Measurements from ENCODE around the gene ENDOV. TPM values are rescaled to one million over a fixed set of nuclear protein-coding genes. Genes with fewer than 3 reads are reported as not detected.

ENDOV gene
- total RNA-seq, 1 experiment from 2014 or later, result 33.2 TPM

DNA sequence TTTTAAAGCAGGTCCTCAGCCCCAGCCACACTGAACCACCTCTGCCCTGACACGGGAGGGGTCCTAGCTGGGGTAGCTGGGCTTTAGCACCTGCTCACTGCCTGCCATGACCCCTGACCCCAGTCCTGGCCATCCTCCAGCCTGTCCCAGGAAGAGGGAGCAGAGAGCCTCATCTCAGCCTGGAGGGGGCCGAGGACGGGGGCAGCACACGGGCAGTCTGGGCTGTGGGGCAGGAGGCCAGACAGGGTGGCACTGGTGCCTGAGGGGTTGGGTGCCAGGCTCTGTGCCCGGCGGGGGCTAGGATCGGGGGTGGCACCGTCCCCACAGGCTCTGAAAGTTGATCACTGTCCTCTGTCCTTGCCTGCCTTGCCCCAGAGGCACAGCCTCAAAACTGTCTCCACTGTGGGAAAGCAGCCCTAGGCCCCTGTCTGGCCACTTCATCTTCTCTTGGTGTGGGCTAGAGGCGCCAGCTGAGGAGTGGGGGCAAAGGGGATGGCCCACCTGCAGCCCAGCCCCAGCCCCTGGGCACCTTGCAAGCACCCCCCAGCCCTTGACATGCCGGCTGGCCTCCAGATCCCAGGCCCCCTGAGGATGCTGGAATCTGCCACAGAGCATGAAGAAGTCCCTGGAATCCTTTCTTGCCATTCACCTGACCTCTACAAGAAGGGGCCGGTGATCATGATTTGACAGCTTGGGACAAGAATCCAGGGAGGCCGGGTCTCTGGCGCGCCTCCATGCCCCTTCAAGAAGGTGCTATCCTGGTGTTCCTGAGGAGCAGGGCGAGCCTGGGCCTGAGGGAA is 15.7 kb downstream of the ENDOV start:
- CTCF ChIA-PET, result no interaction called here
- no peak for TF ChIP-seq CTCF (IDR thresholded peaks at IDR 0.05; ENCODE audit: unreplicated experiment)
- Mint-ChIP-seq H3K9me3 (ENCODE audit: low read depth, unreplicated experiment) (no peaks in the 10 kb centered on the region), H3K27ac (ENCODE audit: unreplicated experiment) (no peak overlapping the region), H3K4me3 (ENCODE audit: low read depth, unreplicated experiment) (no peak overlapping the region), H3K27me3 (ENCODE audit: unreplicated experiment) (no peaks in the 10 kb centered on the region), H3K4me1 (ENCODE audit: low read depth, unreplicated experiment) (no peaks in the 10 kb centered on the region), H3K36me3 (ENCODE audit: insufficient read depth, unreplicated experiment) (peaks cover 11% of the 10 kb centered on the region)
- no TSS peak for BruUV-seq (replicated peaks)
- intact Hi-C loops (cut with micrococcal nuclease; ENCODE audit: unreplicated experiment), result no loop called here
- no peak for DNase-seq

DNA sequence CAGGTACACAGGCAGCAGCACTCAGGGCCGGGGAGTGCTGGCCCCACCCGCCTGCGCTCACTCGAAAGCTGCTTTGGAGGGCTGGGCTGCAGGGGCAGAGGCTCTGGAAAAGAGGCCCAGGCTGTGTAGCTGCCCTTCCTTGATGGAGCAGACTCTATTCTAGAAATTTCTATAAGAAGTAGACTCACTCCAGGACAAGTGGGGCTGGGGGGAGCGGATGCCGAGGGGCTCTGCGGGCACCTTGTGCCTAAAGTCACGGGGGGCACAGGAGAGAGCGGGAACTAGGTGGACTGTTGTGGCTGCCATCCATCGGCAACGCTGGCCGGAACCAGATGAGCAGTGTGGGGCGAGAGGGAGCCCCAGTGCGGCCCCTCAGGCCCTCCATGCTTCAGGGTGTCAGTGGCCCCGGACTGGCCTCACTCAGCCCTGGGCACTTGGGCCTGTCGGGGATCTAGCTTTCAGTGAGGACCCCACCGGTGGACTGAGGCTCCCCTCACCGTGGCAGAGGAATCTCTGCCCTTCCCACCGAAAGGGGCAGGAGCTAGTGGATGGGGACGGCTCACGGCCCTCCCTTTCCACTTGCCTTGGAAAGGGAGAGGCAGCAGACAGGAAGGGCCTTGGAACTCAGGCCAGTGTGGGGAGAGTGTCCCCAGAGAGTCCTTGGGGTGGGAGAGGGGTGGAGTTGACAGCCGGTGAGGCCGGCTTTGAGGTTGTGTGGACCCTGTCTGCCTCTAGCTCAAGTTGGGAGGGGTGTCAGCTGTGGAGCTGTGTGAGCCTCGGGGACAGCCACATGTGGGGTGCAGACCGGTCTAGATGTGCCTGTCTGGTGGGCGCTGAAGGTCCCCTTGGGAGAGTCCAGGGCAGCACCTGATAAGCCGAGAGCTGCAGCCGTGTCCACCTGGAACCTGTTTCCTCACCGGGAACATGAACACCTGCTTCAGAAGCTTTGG is 16.6 kb downstream of the ENDOV start:
- Mint-ChIP-seq H3K27ac (ENCODE audit: unreplicated experiment) (no peak overlapping the region), H3K36me3 (ENCODE audit: insufficient read depth, unreplicated experiment) (peaks cover 11% of the 10 kb centered on the region), H3K9me3 (ENCODE audit: low read depth, unreplicated experiment) (no peaks in the 10 kb centered on the region), H3K4me1 (ENCODE audit: low read depth, unreplicated experiment) (no peaks in the 10 kb centered on the region), H3K4me3 (ENCODE audit: low read depth, unreplicated experiment) (no peak overlapping the region), H3K27me3 (ENCODE audit: unreplicated experiment) (no peaks in the 10 kb centered on the region)
- no TSS peak for BruUV-seq (replicated peaks)
- DNase-seq, result no peak
- no peak for TF ChIP-seq CTCF (IDR thresholded peaks at IDR 0.05; ENCODE audit: unreplicated experiment)
- intact Hi-C loops (cut with micrococcal nuclease; ENCODE audit: unreplicated experiment), result no loop called here
- CTCF ChIA-PET, result no interaction called here

DNA sequence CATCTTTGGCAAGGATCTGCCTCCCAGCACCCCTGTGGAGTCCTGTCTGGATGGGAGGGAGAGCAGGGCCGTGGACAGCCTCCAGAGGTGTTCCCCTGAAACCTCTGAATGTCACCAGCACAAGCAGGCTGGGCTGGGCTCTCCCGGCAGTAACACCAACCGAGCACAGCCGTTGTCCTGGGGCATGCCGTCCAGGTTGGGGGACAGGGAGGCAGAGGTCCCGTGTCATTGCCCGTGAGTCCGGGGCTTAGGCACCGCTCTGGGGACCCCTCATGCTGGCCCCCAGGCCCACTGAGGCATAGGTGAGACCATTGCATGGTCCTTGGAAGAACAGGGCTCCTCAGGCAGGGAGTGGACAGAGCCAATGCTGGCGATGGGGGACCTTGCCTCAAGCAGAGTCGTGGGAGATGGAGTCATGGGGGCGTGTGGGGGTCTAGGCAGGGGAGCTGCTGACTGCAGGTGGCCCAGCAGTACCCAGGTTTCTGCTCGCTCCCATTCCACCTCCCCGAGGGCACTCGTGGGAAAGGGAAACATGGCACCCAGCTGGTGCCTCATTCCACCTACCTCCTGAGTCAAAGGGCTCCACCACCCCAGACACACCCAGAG is 17.5 kb downstream of the ENDOV start:
- no TSS peak for BruUV-seq (replicated peaks)
- no peak overlapping the region for H3K4me3 Mint-ChIP-seq (ENCODE audit: low read depth, unreplicated experiment)
- no peaks in the 10 kb centered on the region for H3K4me1 Mint-ChIP-seq (ENCODE audit: low read depth, unreplicated experiment)
- DNase-seq, result no peak
- CTCF ChIA-PET, result no interaction called here
- H3K27ac Mint-ChIP-seq (ENCODE audit: unreplicated experiment), result no peak overlapping the region
- intact Hi-C loops (cut with micrococcal nuclease; ENCODE audit: unreplicated experiment), result no loop called here
- no peak for TF ChIP-seq CTCF (IDR thresholded peaks at IDR 0.05; ENCODE audit: unreplicated experiment)
- peaks cover 5% of the 10 kb centered on the region for H3K36me3 Mint-ChIP-seq (ENCODE audit: insufficient read depth, unreplicated experiment)
- no peaks in the 10 kb centered on the region for H3K27me3 Mint-ChIP-seq (ENCODE audit: unreplicated experiment)
- H3K9me3 Mint-ChIP-seq (ENCODE audit: low read depth, unreplicated experiment), result no peaks in the 10 kb centered on the region

DNA sequence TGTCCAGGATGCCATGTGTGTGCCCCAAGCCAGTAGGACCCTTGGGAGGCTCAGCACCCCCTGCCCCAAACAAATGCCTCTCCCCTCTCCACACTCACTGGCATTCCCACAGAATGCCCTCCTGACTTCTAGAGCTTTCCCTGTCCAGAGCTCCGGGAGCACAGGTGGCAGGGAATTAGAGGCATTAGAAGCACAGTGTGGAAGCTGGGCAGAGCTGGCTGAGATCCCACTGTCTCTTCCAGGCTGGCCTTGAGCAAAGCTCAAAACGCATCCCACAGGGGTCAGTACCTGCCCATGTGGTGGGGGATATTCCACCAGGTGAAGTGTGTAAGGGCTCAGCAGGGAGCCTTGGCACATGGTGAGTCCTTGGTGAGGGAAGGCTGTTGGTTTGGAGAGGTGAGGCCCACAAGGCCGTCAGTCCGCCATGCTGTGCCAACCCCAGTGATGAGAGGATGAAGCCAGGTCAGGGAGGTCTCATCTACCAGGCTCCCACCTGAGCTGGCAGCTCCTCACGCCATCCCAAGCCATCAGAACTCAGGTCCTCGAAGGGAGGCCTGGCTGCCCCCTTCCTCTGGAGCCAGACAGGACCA is 18.1 kb downstream of the ENDOV start:
- no peak for TF ChIP-seq CTCF (IDR thresholded peaks at IDR 0.05; ENCODE audit: unreplicated experiment)
- CTCF ChIA-PET, result no interaction called here
- Mint-ChIP-seq H3K4me1 (ENCODE audit: low read depth, unreplicated experiment) (no peaks in the 10 kb centered on the region), H3K27ac (ENCODE audit: unreplicated experiment) (no peak overlapping the region), H3K27me3 (ENCODE audit: unreplicated experiment) (no peaks in the 10 kb centered on the region), H3K36me3 (ENCODE audit: insufficient read depth, unreplicated experiment) (peaks cover 9% of the 10 kb centered on the region), H3K4me3 (ENCODE audit: low read depth, unreplicated experiment) (no peak overlapping the region), H3K9me3 (ENCODE audit: low read depth, unreplicated experiment) (no peaks in the 10 kb centered on the region)
- intact Hi-C loops (cut with micrococcal nuclease; ENCODE audit: unreplicated experiment), result no loop called here
- no TSS peak for BruUV-seq (replicated peaks)
- no peak for DNase-seq
